ENCODE data around the gene FRY. TPM values are rescaled to one million over a fixed set of nuclear protein-coding genes. Genes with fewer than 3 reads are reported as not detected.

Gene FRY
- total and polyA plus RNA-seq, 2 of the 13 experiments (the other 11 are each of a cell fraction or from before 2014, with no cell fraction given) = 8.2 to 13.1 TPM

GRCh38 chr13:32019612-32020233 lies 11.9 kb upstream of the FRY start (continued):
- TF ChIP-seq, protein P1, sequence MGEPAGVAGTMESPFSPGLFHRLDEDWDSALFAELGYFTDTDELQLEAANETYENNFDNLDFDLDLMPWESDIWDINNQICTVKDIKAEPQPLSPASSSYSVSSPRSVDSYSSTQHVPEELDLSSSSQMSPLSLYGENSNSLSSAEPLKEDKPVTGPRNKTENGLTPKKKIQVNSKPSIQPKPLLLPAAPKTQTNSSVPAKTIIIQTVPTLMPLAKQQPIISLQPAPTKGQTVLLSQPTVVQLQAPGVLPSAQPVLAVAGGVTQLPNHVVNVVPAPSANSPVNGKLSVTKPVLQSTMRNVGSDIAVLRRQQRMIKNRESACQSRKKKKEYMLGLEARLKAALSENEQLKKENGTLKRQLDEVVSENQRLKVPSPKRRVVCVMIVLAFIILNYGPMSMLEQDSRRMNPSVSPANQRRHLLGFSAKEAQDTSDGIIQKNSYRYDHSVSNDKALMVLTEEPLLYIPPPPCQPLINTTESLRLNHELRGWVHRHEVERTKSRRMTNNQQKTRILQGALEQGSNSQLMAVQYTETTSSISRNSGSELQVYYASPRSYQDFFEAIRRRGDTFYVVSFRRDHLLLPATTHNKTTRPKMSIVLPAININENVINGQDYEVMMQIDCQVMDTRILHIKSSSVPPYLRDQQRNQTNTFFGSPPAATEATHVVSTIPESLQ (CRISPR knock-in tag; conservative IDR thresholded peaks at IDR 0.05) = no peak
- no peak for TF ChIP-seq TEAD3 (CRISPR knock-in tag; optimal IDR thresholded peaks at IDR 0.05; ENCODE audit: borderline replicate concordance)
- TF ChIP-seq CBFB (CRISPR knock-in tag; IDR thresholded peaks at IDR 0.05) = no peak
- no peak for TF ChIP-seq JDP2 (CRISPR knock-in tag; IDR thresholded peaks at IDR 0.05; ENCODE audit: borderline replicate concordance)
- TF ChIP-seq RFX5 (IDR thresholded peaks at IDR 0.05; ENCODE audit: low read depth, low read length) = no peak
- no peak for TF ChIP-seq ZNF329 (CRISPR knock-in tag; IDR thresholded peaks at IDR 0.05; ENCODE audit: low read depth)
- TF ChIP-seq, protein P2, sequence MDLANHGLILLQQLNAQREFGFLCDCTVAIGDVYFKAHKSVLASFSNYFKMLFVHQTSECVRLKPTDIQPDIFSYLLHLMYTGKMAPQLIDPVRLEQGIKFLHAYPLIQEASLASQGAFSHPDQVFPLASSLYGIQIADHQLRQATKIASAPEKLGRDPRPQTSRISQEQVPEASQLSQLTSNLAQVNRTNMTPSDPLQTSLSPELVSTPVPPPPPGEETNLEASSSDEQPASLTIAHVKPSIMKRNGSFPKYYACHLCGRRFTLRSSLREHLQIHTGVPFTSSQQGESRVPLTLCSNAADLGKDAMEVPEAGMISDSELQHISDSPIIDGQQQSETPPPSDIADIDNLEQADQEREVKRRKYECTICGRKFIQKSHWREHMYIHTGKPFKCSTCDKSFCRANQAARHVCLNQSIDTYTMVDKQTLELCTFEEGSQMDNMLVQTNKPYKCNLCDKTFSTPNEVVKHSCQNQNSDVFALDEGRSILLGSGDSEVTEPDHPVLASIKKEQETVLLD (CRISPR knock-in tag; IDR thresholded peaks at IDR 0.05; ENCODE audit: low read depth) = no peak
- no peak for TF ChIP-seq CREBL2 (CRISPR knock-in tag; IDR thresholded peaks at IDR 0.05; ENCODE audit: borderline replicate concordance)
- no peak for TF ChIP-seq CBX5 (CRISPR knock-in tag; IDR thresholded peaks at IDR 0.05; ENCODE audit: borderline replicate concordance)
- TF ChIP-seq PCBP1 (IDR thresholded peaks at IDR 0.05; ENCODE audit: borderline replicate concordance, low read depth, low read length) = no peak
- TF ChIP-seq BRF2 (CRISPR knock-in tag; IDR thresholded peaks at IDR 0.05) = no peak
- no peak for TF ChIP-seq KLF6 (CRISPR knock-in tag; IDR thresholded peaks at IDR 0.05)
- TF ChIP-seq JUNB (CRISPR knock-in tag; IDR thresholded peaks at IDR 0.05; ENCODE audit: borderline replicate concordance) = no peak
- no peak for TF ChIP-seq ATF3 (CRISPR knock-in tag; IDR thresholded peaks at IDR 0.05)
- no peak for TF ChIP-seq ZNF431 (CRISPR knock-in tag; IDR thresholded peaks at IDR 0.05; ENCODE audit: borderline replicate concordance, low read depth)
- no peak for TF ChIP-seq KDM1A (CRISPR knock-in tag; IDR thresholded peaks at IDR 0.05)
- TF ChIP-seq HMGXB4 (CRISPR knock-in tag; IDR thresholded peaks at IDR 0.05; ENCODE audit: borderline replicate concordance in 1 of 2, low read depth in 1 of 2) = 0 out of 4 replicates have a peak, but pooled peaks of 1 of the 2 experiments have one; percentile 31
- no peak for TF ChIP-seq ZNF746 (CRISPR knock-in tag; IDR thresholded peaks at IDR 0.05)
- no peak for TF ChIP-seq AGO2 (optimal IDR thresholded peaks at IDR 0.05; ENCODE audit: low read depth, low read length)
- no peak for TF ChIP-seq ZNF674 (CRISPR knock-in tag; IDR thresholded peaks at IDR 0.05; ENCODE audit: low read depth)
- TF ChIP-seq, protein P3, sequence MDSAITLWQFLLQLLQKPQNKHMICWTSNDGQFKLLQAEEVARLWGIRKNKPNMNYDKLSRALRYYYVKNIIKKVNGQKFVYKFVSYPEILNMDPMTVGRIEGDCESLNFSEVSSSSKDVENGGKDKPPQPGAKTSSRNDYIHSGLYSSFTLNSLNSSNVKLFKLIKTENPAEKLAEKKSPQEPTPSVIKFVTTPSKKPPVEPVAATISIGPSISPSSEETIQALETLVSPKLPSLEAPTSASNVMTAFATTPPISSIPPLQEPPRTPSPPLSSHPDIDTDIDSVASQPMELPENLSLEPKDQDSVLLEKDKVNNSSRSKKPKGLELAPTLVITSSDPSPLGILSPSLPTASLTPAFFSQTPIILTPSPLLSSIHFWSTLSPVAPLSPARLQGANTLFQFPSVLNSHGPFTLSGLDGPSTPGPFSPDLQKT (CRISPR knock-in tag; IDR thresholded peaks at IDR 0.05; ENCODE audit: borderline replicate concordance) = no peak

Data from HepG2 (cell line).